HTR-8/SVneo (cell line): Measurements from ENCODE around the gene THAP8.
A peak's percentile ranks its signal among the peaks of the same experiment; 100 is the strongest.

Experiments used
- DNase-seq: peaks from one replicate; pipeline ENCODE4 v3.0.0; 2011; ENCODE audit warnings: low spot score, mixed read lengths; ENCODE audit not compliant: insufficient read length
- FAIRE-seq: peaks from 2 replicates; lab custom pipeline; 2011; peaks lifted over from hg19 to GRCh38; lab: Jason Lieb, UNC

THAP8 gene

GRCh38 chr19:36032251-36033104 lies 21.6 kb downstream of the THAP8 start, which contains the start of gene CLIP3:
TSS of gene CLIP3 (minus strand) at chr19:36032873. CDS start at chr19:36032357, 516 bp downstream.
- peak; percentile 96 for DNase-seq

GRCh38 chr19:36031308-36031707 lies 22.8 kb downstream of the THAP8 start:
- DNase-seq (no peak), FAIRE-seq (no peak)

More at GRCh38 chr19:36032251-36033104, 21.6 kb downstream of the THAP8 start, which contains the start of gene CLIP3:
- peak; percentile 86 for FAIRE-seq

- FAIRE-seq (no peak), DNase-seq (no peak)
Observed at GRCh38 chr19:36030264-36031148, 23.6 kb downstream of the THAP8 start.

GRCh38 chr19:36028313-36029041 lies 25.6 kb downstream of the THAP8 start:
- FAIRE-seq (no peak), DNase-seq (no peak)

GRCh38 chr19:36027696-36028095 lies 26.4 kb downstream of the THAP8 start:
- FAIRE-seq, result no peak

GRCh38 chr19:36026091-36026876 lies 27.8 kb downstream of the THAP8 start:
- DNase-seq, result no peak

More at GRCh38 chr19:36027696-36028095, 26.4 kb downstream of the THAP8 start:
- DNase-seq, result no peak

GRCh38 chr19:36025541-36025940 lies 28.5 kb downstream of the THAP8 start:
- DNase-seq (no peak), FAIRE-seq (no peak)

More at GRCh38 chr19:36026091-36026876, 27.8 kb downstream of the THAP8 start:
- FAIRE-seq, result no peak

GRCh38 chr19:36023432-36023831 lies 30.7 kb downstream of the THAP8 start:
- no peak for DNase-seq
- no peak for FAIRE-seq

- FAIRE-seq (no peak), DNase-seq (no peak)
Observed at GRCh38 chr19:36019061-36019670, 34.9 kb downstream of the THAP8 start.

- DNase-seq (peak; percentile 99), FAIRE-seq (peak; percentile 94)
Observed at GRCh38 chr19:36014012-36014924, 39.8 kb downstream of the THAP8 start, which contains the start of gene ALKBH6. TSS of gene ALKBH6 (minus strand) at chr19:36014213. CDS start at chr19:36013397, 816 bp downstream.

GRCh38 chr19:36013280-36014011 lies 40.6 kb downstream of the THAP8 start:
- no peak for FAIRE-seq
- DNase-seq, result no peak

- DNase-seq (no peak), FAIRE-seq (no peak)
Observed at GRCh38 chr19:36010402-36010801, 43.7 kb downstream of the THAP8 start.

- DNase-seq, result no peak
Observed at GRCh38 chr19:36009633-36010379, 44.3 kb downstream of the THAP8 start.

GRCh38 chr19:36009220-36009619 lies 44.9 kb downstream of the THAP8 start:
- no peak for DNase-seq
- no peak for FAIRE-seq

More at GRCh38 chr19:36009633-36010379, 44.3 kb downstream of the THAP8 start:
- no peak for FAIRE-seq

- FAIRE-seq, result no peak
- DNase-seq, result no peak
Observed at GRCh38 chr19:36008336-36008978, 45.6 kb downstream of the THAP8 start, which contains the start of gene SYNE4. TSS of gene SYNE4 (minus strand) at chr19:36008813. CDS start at chr19:36008681, 132 bp downstream.

- FAIRE-seq (no peak), DNase-seq (no peak)
Observed at GRCh38 chr19:36006955-36007354, 47.1 kb downstream of the THAP8 start.
